Esophagus muscularis mucosa (tissue), 3 donors: ENCODE data around the gene FAM171A1.

ENCODE experiments used
- POLR2A ChIP-seq: fragments of 450-650 bp; IDR thresholded peaks from one replicate; pipeline ENCODE4 v1.6.1; 2017; ENCODE audit warnings: antibody characterized with exemption, moderate library complexity, mild to moderate bottlenecking, low read depth
- POLR2AphosphoS5 ChIP-seq, 2 donors: sonication (generic); formaldehyde crosslinking; IDR thresholded peaks; one replicate each; pipeline ENCODE4 v1.6.1; 2017; ENCODE audit warnings: antibody characterized with exemption in 2 of 2
- TF ChIP-seq, protein P1 (sequence below), 3 experiments: fragments of 200-600 bp in 2 of 3; fragments of 450-650 bp in 1 of 3; sonication (generic) in 2 of 3; IDR thresholded peaks; one replicate each; pipeline ENCODE4 v1.5.1; 2017 to 2019; ENCODE audit warnings: antibody characterized with exemption in 3 of 3, mild to moderate bottlenecking in 2 of 3, moderate library complexity in 1 of 3

- TF ChIP-seq, protein P1, sequence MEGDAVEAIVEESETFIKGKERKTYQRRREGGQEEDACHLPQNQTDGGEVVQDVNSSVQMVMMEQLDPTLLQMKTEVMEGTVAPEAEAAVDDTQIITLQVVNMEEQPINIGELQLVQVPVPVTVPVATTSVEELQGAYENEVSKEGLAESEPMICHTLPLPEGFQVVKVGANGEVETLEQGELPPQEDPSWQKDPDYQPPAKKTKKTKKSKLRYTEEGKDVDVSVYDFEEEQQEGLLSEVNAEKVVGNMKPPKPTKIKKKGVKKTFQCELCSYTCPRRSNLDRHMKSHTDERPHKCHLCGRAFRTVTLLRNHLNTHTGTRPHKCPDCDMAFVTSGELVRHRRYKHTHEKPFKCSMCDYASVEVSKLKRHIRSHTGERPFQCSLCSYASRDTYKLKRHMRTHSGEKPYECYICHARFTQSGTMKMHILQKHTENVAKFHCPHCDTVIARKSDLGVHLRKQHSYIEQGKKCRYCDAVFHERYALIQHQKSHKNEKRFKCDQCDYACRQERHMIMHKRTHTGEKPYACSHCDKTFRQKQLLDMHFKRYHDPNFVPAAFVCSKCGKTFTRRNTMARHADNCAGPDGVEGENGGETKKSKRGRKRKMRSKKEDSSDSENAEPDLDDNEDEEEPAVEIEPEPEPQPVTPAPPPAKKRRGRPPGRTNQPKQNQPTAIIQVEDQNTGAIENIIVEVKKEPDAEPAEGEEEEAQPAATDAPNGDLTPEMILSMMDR (IDR thresholded peaks at IDR 0.05), result no peak
- no peak for TF ChIP-seq POLR2A
- no peak for TF ChIP-seq POLR2AphosphoS5 (IDR thresholded peaks at IDR 0.05)
These were observed 8.0 kb upstream of the FAM171A1 start for GRCh38 chr10:15379078-15379477.
